ENCODE measurements around the gene WHRN.

The WHRN gene

DNA sequence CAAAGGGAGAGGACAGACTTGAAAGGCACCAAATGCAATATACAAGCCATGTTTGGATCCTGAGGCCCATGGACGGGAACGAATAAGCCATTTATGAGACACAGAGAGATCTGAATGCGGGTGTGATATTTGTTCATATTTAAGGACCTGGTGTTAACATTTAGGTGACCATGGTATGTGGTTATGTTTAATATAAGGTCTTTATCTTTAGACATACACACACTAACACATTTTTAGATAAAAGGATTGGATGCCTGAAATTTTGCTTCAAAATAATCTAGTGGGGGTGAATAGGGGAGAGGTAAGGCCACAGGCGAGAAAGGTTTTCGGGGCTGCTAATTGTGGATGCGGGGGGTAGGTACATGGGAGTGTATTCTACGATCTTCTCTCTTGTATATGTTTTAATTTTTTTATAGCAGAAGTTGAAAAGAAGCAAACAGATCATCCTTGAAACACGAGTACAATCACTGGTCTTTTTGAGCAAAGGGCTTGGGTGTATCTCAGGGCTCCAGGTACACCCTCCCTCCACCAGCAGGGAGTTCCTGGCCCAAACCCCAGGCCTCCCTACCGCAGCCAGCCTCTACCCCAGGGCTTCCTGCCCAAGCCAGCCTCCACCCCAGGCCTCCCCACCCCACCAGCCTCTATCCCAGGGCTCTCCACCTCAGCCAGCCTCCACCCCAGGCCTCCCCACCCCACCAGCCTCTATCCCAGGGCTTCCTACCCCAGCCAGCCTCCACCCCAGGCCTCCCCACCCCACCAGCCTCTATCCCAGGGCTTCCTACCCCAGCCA lies 129.7 kb downstream of the WHRN start:
- no peak for DNase-seq

DNA sequence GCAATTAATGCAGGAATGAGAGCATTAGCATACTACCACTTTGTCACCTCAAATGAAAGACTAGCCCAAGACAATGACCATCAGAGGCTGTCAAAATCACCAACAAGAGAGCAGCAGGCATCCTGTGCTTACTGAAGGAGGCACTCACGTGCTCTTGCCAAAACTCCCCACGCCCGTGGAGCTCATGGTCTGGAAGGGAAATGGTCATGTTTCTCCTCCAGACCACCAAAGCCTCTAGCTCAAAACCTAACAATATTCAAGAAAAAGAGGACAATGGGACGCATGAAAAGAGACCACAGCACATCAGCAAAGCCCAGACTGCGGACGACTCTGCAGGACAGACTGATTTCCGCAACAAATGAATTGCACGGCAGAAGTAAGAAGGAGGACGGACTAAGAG lies 130.3 kb downstream of the WHRN start:
- DNase-seq, result no peak

- DNase-seq, result no peak
Measured at GRCh38 chr9:114373960-114374730, 131.1 kb downstream of the WHRN start.

- DNase-seq, result no peak
Measured at GRCh38 chr9:114372921-114373448, 132.3 kb downstream of the WHRN start.

DNA sequence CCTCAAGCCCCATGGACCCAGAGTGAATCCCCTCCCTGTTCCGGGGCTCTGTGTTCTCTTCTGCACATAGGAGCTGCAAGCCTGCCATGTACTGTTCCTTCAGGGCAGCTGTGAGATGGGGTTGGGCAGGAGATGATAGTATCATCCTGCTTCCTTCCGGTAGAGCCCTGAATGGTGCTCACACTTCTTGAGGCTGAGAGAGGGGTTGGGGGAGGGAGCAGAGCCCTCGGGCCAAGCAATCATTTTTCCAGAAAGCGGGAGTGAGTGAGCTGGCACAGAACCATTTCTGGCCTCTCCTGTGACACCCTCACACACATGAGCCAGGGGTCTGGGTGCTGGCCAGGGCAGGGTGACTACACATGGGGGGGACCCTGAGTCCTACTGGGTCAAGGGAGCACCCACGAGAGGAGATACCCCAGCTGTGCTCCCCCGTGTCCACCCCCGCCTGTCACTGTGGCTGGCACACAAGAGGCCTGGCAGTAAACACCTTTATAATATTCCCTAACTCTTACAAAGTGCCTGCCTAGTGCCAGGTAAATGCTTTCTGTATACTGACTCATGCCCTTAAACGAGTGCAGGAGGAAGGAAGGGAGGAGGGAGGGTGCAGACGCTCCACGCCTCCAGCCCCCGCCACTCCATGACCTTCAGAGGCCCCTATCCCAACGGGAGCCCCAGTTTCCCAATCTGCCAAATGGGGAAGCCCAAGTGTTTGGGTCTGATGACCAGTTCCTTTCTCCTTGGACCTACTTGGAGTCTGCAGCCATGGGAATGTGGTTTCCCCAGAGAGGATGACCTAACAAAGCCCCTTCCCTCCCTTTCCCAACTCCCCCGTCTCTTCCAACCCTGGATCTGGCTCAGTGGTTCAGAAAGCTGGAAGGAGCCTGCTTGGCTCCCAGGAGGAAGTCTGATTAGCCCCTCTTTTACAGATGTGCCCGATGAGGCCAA lies 133.0 kb downstream of the WHRN start:
- no peak for DNase-seq

DNA sequence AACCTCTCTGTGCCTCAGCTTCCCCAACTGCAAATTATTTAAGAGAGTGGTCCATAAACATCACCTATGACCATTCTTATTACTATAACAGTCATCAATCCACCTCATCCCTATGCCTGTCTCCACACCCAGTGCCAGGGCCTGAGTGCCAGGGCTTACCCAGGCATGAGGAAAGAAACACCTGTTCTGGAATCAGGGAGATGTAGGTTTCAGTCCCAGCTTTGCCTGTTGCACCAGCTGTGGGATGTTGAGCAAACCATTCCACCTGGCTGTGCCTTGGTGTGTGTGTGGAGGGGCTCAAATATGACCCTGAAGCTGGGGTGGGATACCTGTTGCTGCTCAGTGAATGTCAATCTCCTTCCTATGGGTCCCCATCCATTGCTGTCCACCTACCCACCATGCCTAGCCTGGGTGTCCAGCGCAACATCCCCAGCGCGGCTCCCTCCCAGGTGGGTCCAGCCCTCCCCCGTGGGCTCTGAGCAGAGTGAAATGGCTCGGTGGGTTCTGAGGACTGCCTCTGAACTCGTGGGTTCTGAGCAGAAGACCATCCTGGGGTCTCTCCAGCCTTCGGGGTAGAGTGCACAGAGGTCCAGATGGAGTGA lies 133.8 kb downstream of the WHRN start:
- DNase-seq, result no peak

GRCh38 chr9:114370968-114371320 lies 134.3 kb downstream of the WHRN start:
- DNase-seq, result no peak

DNA sequence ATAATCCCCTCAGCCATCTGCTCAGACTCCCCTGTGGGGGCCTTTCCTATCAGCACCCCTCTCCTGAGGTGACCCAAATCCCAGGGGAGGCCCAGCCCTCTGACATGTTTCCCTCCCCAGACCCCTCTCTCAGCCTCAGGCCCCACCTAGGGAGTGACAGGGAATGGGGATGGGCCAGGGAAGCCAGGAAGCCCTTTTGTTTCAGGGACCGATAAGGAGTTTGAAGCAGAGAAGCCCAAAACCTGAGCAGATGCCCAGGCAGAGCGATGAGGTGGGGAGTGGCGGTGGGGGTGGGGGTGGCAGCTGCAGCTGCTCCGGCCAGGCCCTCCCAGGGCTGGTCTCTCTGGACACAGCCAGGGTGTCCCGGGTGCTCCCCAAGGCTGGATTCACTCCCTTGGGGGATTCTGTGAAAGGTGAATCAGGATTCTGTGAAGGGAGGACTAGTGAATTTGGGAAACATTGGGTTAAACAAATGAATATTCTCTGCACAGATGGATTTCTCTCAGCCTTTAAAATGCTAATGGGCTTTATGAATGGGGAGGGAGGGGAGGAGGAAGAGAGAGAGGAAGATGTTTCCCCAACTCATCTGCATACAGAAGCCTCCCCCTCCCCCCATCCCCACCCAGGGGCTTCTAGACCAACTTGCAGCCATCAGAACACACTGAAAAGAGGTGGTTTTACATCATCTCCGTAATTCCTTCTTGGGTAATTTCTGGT lies 134.9 kb downstream of the WHRN start:
- no peak for DNase-seq

- DNase-seq, result no peak
Measured at GRCh38 chr9:114369216-114370130, 135.8 kb downstream of the WHRN start.

- DNase-seq, result no peak
Measured at GRCh38 chr9:114367772-114368569, 137.3 kb downstream of the WHRN start.

GRCh38 chr9:114367366-114367765 lies 137.9 kb downstream of the WHRN start:
- DNase-seq, result no peak

GRCh38 chr9:114366334-114367128 lies 138.7 kb downstream of the WHRN start:
- DNase-seq, result no peak

DNA sequence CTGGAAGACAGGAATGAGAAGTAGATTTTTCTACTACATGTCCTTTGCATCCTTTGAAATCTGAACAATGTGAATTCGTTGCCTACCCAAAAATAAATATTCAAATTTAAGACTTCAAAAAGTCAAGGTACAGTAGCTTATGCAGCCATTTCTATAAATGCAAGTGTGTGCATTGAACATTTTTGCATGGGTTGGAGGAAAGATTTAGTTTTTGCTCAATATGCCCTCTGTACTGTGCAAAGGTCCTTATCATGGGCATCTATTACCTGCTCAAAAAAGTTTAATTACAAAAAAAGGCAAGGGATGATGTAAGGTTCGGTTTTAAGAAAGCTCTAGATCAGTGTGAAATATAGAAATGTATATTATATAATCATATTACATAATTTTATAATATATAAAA lies 140.1 kb downstream of the WHRN start:
- no peak for DNase-seq

DNA sequence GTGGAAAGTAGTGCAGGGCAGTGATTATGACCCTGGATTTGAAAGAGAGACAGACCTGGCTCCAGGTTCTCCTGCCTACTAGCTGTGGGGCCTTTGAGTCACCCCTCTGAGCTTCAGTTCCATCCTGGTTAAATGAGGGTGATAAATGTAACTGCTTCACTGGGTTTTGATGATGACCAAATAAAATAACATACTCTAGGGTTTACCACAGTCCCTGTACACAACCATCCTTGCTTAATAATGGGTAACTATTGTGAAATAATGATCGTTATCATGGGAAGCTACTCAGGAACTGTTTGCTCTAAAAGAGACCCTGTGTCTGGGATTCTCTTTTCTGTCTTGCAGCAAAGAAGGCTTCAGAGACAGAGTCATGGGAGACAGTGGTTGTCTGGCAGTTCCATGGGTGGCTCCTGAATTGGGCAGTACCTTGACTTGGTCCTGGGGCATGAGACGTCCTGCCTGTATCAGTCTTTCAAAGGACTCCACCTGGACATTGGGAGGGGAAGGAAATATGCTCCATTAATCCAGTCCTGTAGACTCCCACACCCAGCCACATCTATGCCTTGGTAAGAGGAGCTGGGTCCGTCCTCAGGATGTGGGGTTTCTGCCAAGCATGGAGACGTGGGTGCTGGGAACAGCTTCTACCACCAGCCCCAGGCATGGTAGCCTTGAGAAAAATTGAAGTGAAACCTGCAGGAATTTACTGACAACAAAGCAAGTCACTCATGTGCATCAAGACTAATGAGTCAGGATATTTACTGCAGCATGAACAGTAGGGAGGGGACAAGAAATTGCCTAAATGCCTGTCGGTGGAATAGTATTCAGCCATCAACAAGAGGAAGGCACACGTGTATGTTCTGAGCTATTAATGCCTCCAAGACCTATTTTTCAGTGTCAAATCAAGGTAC lies 140.9 kb downstream of the WHRN start:
- no peak for DNase-seq

GRCh38 chr9:114363424-114363823 lies 141.8 kb downstream of the WHRN start:
- DNase-seq, result no peak

- no peak for DNase-seq
Measured at GRCh38 chr9:114362394-114362793, 142.9 kb downstream of the WHRN start.

DNA sequence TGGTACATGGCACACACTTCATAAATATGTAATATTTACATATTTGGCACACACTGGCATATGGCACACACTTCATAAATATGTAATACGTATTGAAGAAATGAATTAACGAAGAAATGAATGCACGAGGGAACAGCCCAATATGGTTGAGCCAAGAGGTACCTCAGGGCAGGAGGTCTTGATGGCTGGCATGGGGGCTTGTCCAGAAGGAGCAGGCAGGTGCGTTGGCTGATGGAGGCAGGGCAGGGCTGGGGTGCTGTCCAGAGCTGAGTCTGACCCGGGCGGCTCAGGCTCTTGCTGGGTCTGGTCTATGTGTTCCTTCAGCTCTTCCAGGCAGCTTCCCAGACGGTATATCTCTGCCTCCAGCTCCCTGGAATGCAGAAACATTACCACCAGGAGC lies 143.7 kb downstream of the WHRN start:
- no peak for DNase-seq

DNA sequence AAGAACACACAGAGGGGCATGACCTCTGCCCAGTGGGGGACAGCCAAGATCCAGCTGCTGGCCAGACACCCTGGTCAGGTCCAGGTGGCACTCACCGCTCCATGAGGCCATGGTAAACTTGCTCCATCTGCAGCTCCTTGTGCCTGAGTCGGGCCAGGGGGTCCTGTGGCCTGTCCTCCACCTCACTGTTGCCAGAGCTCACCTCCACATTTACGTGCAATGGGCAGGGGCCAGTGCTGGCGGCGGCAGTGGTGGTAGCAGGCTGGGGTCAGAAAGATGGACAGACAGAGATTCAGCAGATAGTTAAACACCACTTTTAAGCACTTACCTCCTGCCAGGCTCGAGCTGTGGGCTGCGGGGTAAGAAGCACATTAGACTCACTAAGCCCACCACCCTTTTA lies 145.5 kb downstream of the WHRN start:
- DNase-seq, result no peak
